NCI-H2107 treated with DMSO at 0.1 percent for 48 hours (cell line): Measurements from ENCODE around the gene SLC25A10.

Source experiments
- DNase-seq: peaks from one replicate; lab custom pipeline; 2025; ENCODE audit not compliant: unreplicated experiment; lab: John Stamatoyannopoulos, UW

Gene SLC25A10

GRCh38 chr17:81741594-81742452 lies 29.7 kb downstream of the SLC25A10 start:
- no peak for DNase-seq
